Stimulated activated CD4-positive, alpha-beta T cell treated with anti-CD3 and anti-CD28 coated beads, Interleukin-4, amount 100 ng/mL, for 1 hour (primary cell): ENCODE results near the gene LRRC36.

Experiments used
- DNase-seq: peaks from one replicate; pipeline ENCODE4 v3.0.0-alpha.2; 2020

Gene LRRC36

GRCh38 chr16:67429053-67429798 is 102.6 kb downstream of the LRRC36 start:
- DNase-seq: no peak

- no peak for DNase-seq
Observed at GRCh38 chr16:67429799-67430503, 103.3 kb downstream of the LRRC36 start.

GRCh38 chr16:67430504-67430976 is 103.9 kb downstream of the LRRC36 start:
- DNase-seq: peak; percentile 48

GRCh38 chr16:67430977-67431774 is 104.6 kb downstream of the LRRC36 start, which contains the start of gene HSD11B2:
Gene HSD11B2 (plus strand): TSS chr16:67431121. CDS start chr16:67431249, 128 bp downstream.
- peak; percentile 43 for DNase-seq

GRCh38 chr16:67431775-67432505 is 105.3 kb downstream of the LRRC36 start:
- DNase-seq: no peak

GRCh38 chr16:67432506-67432890 is 105.9 kb downstream of the LRRC36 start:
- DNase-seq: no peak

GRCh38 chr16:67433131-67433719 is 106.6 kb downstream of the LRRC36 start:
- DNase-seq: no peak
